ENCODE data around the gene MACROD2.

- TF ChIP-seq CTCF (conservative IDR thresholded peaks at IDR 0.05 in 1 of 2, IDR thresholded peaks at IDR 0.05 in 1 of 2; ENCODE audit: extremely low read depth in 1 of 2, insufficient read depth in 1 of 2, low read depth in 1 of 2, low read length in 2 of 2) (no peak), EZH2 (IDR thresholded peaks at IDR 0.05; ENCODE audit: borderline replicate concordance, low read length) (no peak)
These were observed 797.6 kb downstream of the MACROD2 start for GRCh38 chr20:14792915-14793314.

Measured in mammary epithelial cell (primary cell).